Sigmoid colon (tissue), 7 donors: ENCODE measurements around the gene RPS6KA2. TPM values are rescaled to one million over a fixed set of nuclear protein-coding genes. Genes with fewer than 3 reads are reported as not detected.

Experiments
- DNase-seq: peaks from one replicate; pipeline ENCODE4 v3.0.0-alpha.2; 2019
- H3K27ac ChIP-seq, 4 donors: fragments of 200-600 bp; sonication (generic); one replicate each; pipeline ENCODE4 v1.5.1; 2016 to 2019; ENCODE audit warnings: mild to moderate bottlenecking in 1 of 4
- H3K27me3 ChIP-seq, 3 donors: fragments of 200-600 bp; sonication (generic); one replicate each; pipeline ENCODE4 v1.5.1; 2019; ENCODE audit warnings: mild to moderate bottlenecking in 1 of 3
- H3K36me3 ChIP-seq, 4 donors: fragments of 200-600 bp; sonication (generic); one replicate each; pipeline ENCODE4 v1.5.1; 2016 to 2019
- H3K4me1 ChIP-seq, 4 donors: fragments of 200-600 bp; sonication (generic); one replicate each; pipeline ENCODE4 v1.5.1; 2017 to 2019
- H3K4me3 ChIP-seq, 4 donors: fragments of 200-600 bp; sonication (generic); one replicate each; pipeline ENCODE4 v1.5.1; 2017 to 2019; ENCODE audit warnings: mild to moderate bottlenecking in 2 of 4, moderate library complexity in 1 of 4
- H3K9me3 ChIP-seq, 4 donors: fragments of 200-600 bp in 3 of 4; sonication (generic) in 3 of 4; one replicate each; pipeline versions ENCODE4 v1.5.1 to v1.6.1; 2013 to 2019
- CTCF ChIP-seq, 4 experiments: fragments of 450-650 bp in 3 of 4; fragments of 200-600 bp in 1 of 4; IDR thresholded peaks; one replicate each; pipeline ENCODE4 v1.5.1; 2016 to 2019; ENCODE audit warnings: antibody characterized with exemption in 4 of 4, mild to moderate bottlenecking in 3 of 4, moderate library complexity in 2 of 4
- EP300 ChIP-seq, 4 donors: sonication (generic); formaldehyde crosslinking; IDR thresholded peaks; one replicate each; pipeline ENCODE4 v1.6.1; 2017; ENCODE audit warnings: antibody characterized with exemption in 4 of 4
- POLR2A ChIP-seq, 2 donors: fragments of 450-650 bp; IDR thresholded peaks; one replicate each; pipeline ENCODE4 v1.6.1; 2016; ENCODE audit warnings: antibody characterized with exemption in 2 of 2, mild to moderate bottlenecking in 2 of 2, moderate library complexity in 2 of 2
- POLR2AphosphoS5 ChIP-seq, 4 donors: sonication (generic); formaldehyde crosslinking; IDR thresholded peaks; one replicate each; pipeline ENCODE4 v1.6.1; 2017; ENCODE audit warnings: antibody characterized with exemption in 4 of 4
- WGBS, 2 donors: extraction: QIAGEN DNeasy Blood & Tissue Kit; methylation state at CpG; one replicate each; pipeline ENCODE4 v1.1.7; 2013; 5-methylcytosine and 5-hydroxymethylcytosine counted together
- intact Hi-C: fragments of 100-400 bp; cut with DNase I; formaldehyde crosslinking; loops from one replicate; pipeline ENCODE4 v1.15.1; 2023
- polyA plus RNA-seq, 3 donors: library from polyadenylated mRNA; stranded (reverse); fragments of 200-250 nt; gene quantifications; one replicate each; pipeline ENCODE4 v1.2.3, GENCODE V29; 2013
- total RNA-seq, 4 donors: library from RNA; depleted of rRNA; stranded (reverse); fragments of >200 nt; gene quantifications; one replicate each; pipeline ENCODE4 v1.1.0, GENCODE V29; 2016
- donor health status: healthy with polysubstance abuse.
- donor health status: Bipolar disorder and iron deficiency.
- donor health status: healthy.

RPS6KA2 gene
- total and polyA plus RNA-seq, 7 donors: 6.5 to 44.7 (median 27.8) TPM

GRCh38 chr6:166567107-166567506, 59.9 kb downstream of the RPS6KA2 start:
- Histone ChIP-seq H3K27me3 (no peaks in the 10 kb centered on the region), H3K9me3 (no peaks in the 10 kb centered on the region), H3K27ac (no peak overlapping the region), H3K4me3 (no peak overlapping the region), H3K4me1 (peaks cover 0 to 19% (median 4%) of the 10 kb centered on the region in 4 donors), H3K36me3 (no peaks in the 10 kb centered on the region)
- 82 to 84% methylated on average over 8 of the region's 8 CpGs for WGBS, 2 donors
- intact Hi-C loops: no loop called here
- DNase-seq: no peak
- TF ChIP-seq POLR2AphosphoS5 (IDR thresholded peaks at IDR 0.05): no peak
- TF ChIP-seq EP300 (IDR thresholded peaks at IDR 0.05): no peak
- no peak for TF ChIP-seq CTCF (IDR thresholded peaks at IDR 0.05)
- TF ChIP-seq POLR2A (IDR thresholded peaks at IDR 0.05): no peak

- H3K27me3 ChIP-seq: no peaks in the 10 kb centered on the region
- TF ChIP-seq POLR2A (IDR thresholded peaks at IDR 0.05) (no peak), EP300 (IDR thresholded peaks at IDR 0.05) (no peak), CTCF (IDR thresholded peaks at IDR 0.05) (no peak), POLR2AphosphoS5 (IDR thresholded peaks at IDR 0.05) (no peak)
- H3K27ac ChIP-seq: no peak overlapping the region
- H3K9me3 ChIP-seq: no peaks in the 10 kb centered on the region
- no peak overlapping the region for H3K4me3 ChIP-seq
- no peaks in the 10 kb centered on the region for H3K36me3 ChIP-seq
- no peak for DNase-seq
- H3K4me1 ChIP-seq: peaks cover 0 to 27% (median 12%) of the 10 kb centered on the region in 4 donors
- intact Hi-C loops: no loop called here
- WGBS, 2 donors: 91 to 95% methylated on average over 12 of the region's 12 CpGs
Observed at GRCh38 chr6:166566026-166567011, 60.7 kb downstream of the RPS6KA2 start.

GRCh38 chr6:166565084-166565967, 61.7 kb downstream of the RPS6KA2 start:
- Histone ChIP-seq H3K4me1 (peaks cover 0 to 32% (median 13%) of the 10 kb centered on the region in 4 donors), H3K4me3 (no peak overlapping the region), H3K27me3 (no peaks in the 10 kb centered on the region), H3K9me3 (no peaks in the 10 kb centered on the region), H3K36me3 (no peaks in the 10 kb centered on the region), H3K27ac (peak overlapping the region in 1 of 4 donors; percentile 38)
- TF ChIP-seq EP300 (IDR thresholded peaks at IDR 0.05): no peak
- TF ChIP-seq CTCF (IDR thresholded peaks at IDR 0.05): no peak
- TF ChIP-seq POLR2AphosphoS5 (IDR thresholded peaks at IDR 0.05): no peak
- TF ChIP-seq POLR2A (IDR thresholded peaks at IDR 0.05): no peak
- no peak for DNase-seq
- intact Hi-C loops: no loop called here
- WGBS, 2 donors: 85 to 92% methylated on average over 24 of the region's 24 CpGs

- Histone ChIP-seq H3K27ac (no peak overlapping the region), H3K4me1 (peaks cover 0 to 32% (median 13%) of the 10 kb centered on the region in 4 donors), H3K36me3 (no peaks in the 10 kb centered on the region), H3K4me3 (no peak overlapping the region), H3K27me3 (no peaks in the 10 kb centered on the region), H3K9me3 (no peaks in the 10 kb centered on the region)
- no peak for DNase-seq
- no peak for TF ChIP-seq EP300 (IDR thresholded peaks at IDR 0.05)
- 82 to 84% methylated on average over 9 of the region's 9 CpGs for WGBS, 2 donors
- intact Hi-C loops: no loop called here
Observed at GRCh38 chr6:166563805-166564204, 63.2 kb downstream of the RPS6KA2 start.

- Histone ChIP-seq H3K27ac (peak overlapping the region in 1 of 4 donors; percentile 73), H3K9me3 (no peaks in the 10 kb centered on the region), H3K36me3 (no peaks in the 10 kb centered on the region), H3K27me3 (no peaks in the 10 kb centered on the region), H3K4me1 (peaks cover 0 to 32% (median 13%) of the 10 kb centered on the region in 4 donors), H3K4me3 (no peak overlapping the region)
- DNase-seq: no peak
- intact Hi-C loops: no loop called here
- TF ChIP-seq EP300 (IDR thresholded peaks at IDR 0.05) (no peak), POLR2AphosphoS5 (IDR thresholded peaks at IDR 0.05) (no peak), POLR2A (IDR thresholded peaks at IDR 0.05) (no peak), CTCF (IDR thresholded peaks at IDR 0.05) (no peak)
- 58 to 89% methylated on average over 16 of the region's 16 CpGs for WGBS, 2 donors
Observed at GRCh38 chr6:166563200-166563599, 63.9 kb downstream of the RPS6KA2 start.
